H9 (cell line): ENCODE results near the gene OPTN. TPM values are rescaled to one million over a fixed set of nuclear protein-coding genes. Genes with fewer than 3 reads are reported as not detected.
A peak's percentile ranks its signal among the peaks of the same experiment; 100 is the strongest.

ENCODE experiments used
- DNase-seq: peaks from one replicate; pipeline ENCODE4 v3.0.0-alpha.2; 2017
- H2AFZ ChIP-seq: one replicate; pipeline ENCODE4 v1.6.1; 2013; ENCODE audit warnings: mild to moderate bottlenecking, low read length, control low read depth, moderate library complexity
- H2AK5ac ChIP-seq: 2 replicates; pipeline ENCODE4 v1.6.1; 2013; ENCODE audit warnings: low read length, control low read depth, mixed read lengths; ENCODE audit not compliant: insufficient read length
- H2BK120ac ChIP-seq: one replicate; pipeline ENCODE4 v1.6.1; 2013; ENCODE audit warnings: low read depth, mild to moderate bottlenecking, low read length, control low read depth, inconsistent platforms; ENCODE audit not compliant: poor library complexity, severe bottlenecking
- H2BK12ac ChIP-seq: 2 replicates; pipeline ENCODE4 v1.6.1; 2013; ENCODE audit warnings: low read length, control low read depth, mixed read lengths, low read depth; ENCODE audit not compliant: insufficient read length
- H2BK15ac ChIP-seq: 2 replicates; pipeline ENCODE4 v1.6.1; 2013; ENCODE audit warnings: low read depth, low read length, control low read depth
- H2BK20ac ChIP-seq: one replicate; pipeline ENCODE4 v1.6.1; 2013; ENCODE audit warnings: low read depth, mild to moderate bottlenecking, low read length, control low read depth, inconsistent platforms; ENCODE audit not compliant: poor library complexity, severe bottlenecking
- H2BK5ac ChIP-seq: 2 replicates; pipeline ENCODE4 v1.6.1; 2013; ENCODE audit warnings: low read length, control low read depth, mixed read lengths; ENCODE audit not compliant: insufficient read length
- H3K14ac ChIP-seq: 2 replicates; pipeline ENCODE4 v1.6.1; 2013; ENCODE audit warnings: low read length, control low read depth; ENCODE audit not compliant: insufficient read depth
- H3K18ac ChIP-seq: 2 replicates; pipeline ENCODE4 v1.6.1; 2013; ENCODE audit warnings: low read depth, mild to moderate bottlenecking, mixed read lengths, low read length, control low read depth; ENCODE audit not compliant: insufficient read length
- H3K23ac ChIP-seq: 2 replicates; pipeline ENCODE4 v1.6.1; 2013; ENCODE audit warnings: low read length, control low read depth, mixed read lengths, low read depth; ENCODE audit not compliant: insufficient read length
- H3K23me2 ChIP-seq: 2 replicates; pipeline ENCODE4 v1.6.1; 2013; ENCODE audit warnings: low read depth, mild to moderate bottlenecking, mixed read lengths, low read length, control low read depth; ENCODE audit not compliant: insufficient read length, poor library complexity, severe bottlenecking
- H3K27ac ChIP-seq: 2 replicates; pipeline ENCODE4 v1.5.1; 2013; ENCODE audit warnings: low read length, control low read depth, mixed read lengths, low read depth; ENCODE audit not compliant: insufficient read length
- H3K27me3 ChIP-seq: 2 replicates; pipeline ENCODE4 v1.6.1; 2013; ENCODE audit warnings: low read length, control low read depth, inconsistent platforms; ENCODE audit not compliant: insufficient read depth
- H3K4ac ChIP-seq: 2 replicates; pipeline ENCODE4 v1.6.1; 2013; ENCODE audit warnings: low read depth, mild to moderate bottlenecking, control low read depth, inconsistent platforms, low read length, moderate library complexity
- H3K4me1 ChIP-seq: 2 replicates; pipeline ENCODE4 v1.6.1; 2013; ENCODE audit warnings: low read length, control low read depth, inconsistent platforms; ENCODE audit not compliant: insufficient read depth
- H3K4me2 ChIP-seq: 2 replicates; pipeline ENCODE4 v1.6.1; 2013; ENCODE audit warnings: low read length, control low read depth, mixed read lengths; ENCODE audit not compliant: insufficient read length, insufficient read depth
- H3K56ac ChIP-seq: 2 replicates; pipeline ENCODE4 v1.6.1; 2013; ENCODE audit warnings: low read depth, mild to moderate bottlenecking, mixed read lengths, low read length, control low read depth; ENCODE audit not compliant: insufficient read length
- H3K79me1 ChIP-seq: 2 replicates; pipeline ENCODE4 v1.6.1; 2013; ENCODE audit warnings: low read depth, mild to moderate bottlenecking, moderate library complexity, low read length, control low read depth, inconsistent platforms; ENCODE audit not compliant: insufficient read depth, poor library complexity, severe bottlenecking
- H3K79me2 ChIP-seq: 2 replicates; pipeline ENCODE4 v1.6.1; 2013; ENCODE audit warnings: low read length, control low read depth, inconsistent platforms; ENCODE audit not compliant: insufficient read depth
- H3K9ac ChIP-seq: 2 replicates; pipeline ENCODE4 v1.6.1; 2013; ENCODE audit warnings: low read length, control low read depth, mixed read lengths; ENCODE audit not compliant: insufficient read length; ENCODE audit errors: extremely low read depth
- H3K9me3 ChIP-seq: one replicate; pipeline ENCODE4 v1.6.1; 2013; ENCODE audit warnings: low read depth, low read length, inconsistent platforms; ENCODE audit not compliant: control insufficient read depth
- H3T11ph ChIP-seq: one replicate; pipeline ENCODE4 v1.6.1; 2013; ENCODE audit warnings: mild to moderate bottlenecking, low read length, control low read depth, inconsistent platforms
- H4K20me1 ChIP-seq: one replicate; pipeline ENCODE4 v1.6.1; 2013; ENCODE audit not compliant: control insufficient read depth, insufficient read length, insufficient read depth
- H4K5ac ChIP-seq: 2 replicates; pipeline ENCODE4 v1.6.1; 2013; ENCODE audit warnings: low read depth, mild to moderate bottlenecking, mixed read lengths, low read length, control low read depth; ENCODE audit not compliant: insufficient read length
- H4K8ac ChIP-seq: replicated peaks from 2 replicates; pipeline ENCODE4 v1.6.1; 2013; ENCODE audit warnings: low read length, control low read depth, mixed read lengths, low read depth; ENCODE audit not compliant: insufficient read length
- H4K91ac ChIP-seq: 2 replicates; pipeline ENCODE4 v1.6.1; 2013; ENCODE audit warnings: low read depth, mild to moderate bottlenecking, moderate library complexity, mixed read lengths, low read length, control low read depth; ENCODE audit not compliant: insufficient read length
- H3K27ac Mint-ChIP-seq, 3 experiments: 2 replicates in 2 of 3; 3 replicates in 1 of 3; pipeline ENCODE4 v1.8.0; 2020 to 2021; ENCODE audit warnings: mixed read lengths in 3 of 3, mild to moderate bottlenecking in 1 of 3, moderate library complexity in 1 of 3
- H3K27me3 Mint-ChIP-seq: 2 replicates; pipeline ENCODE4 v1.8.0; 2021; ENCODE audit warnings: low read depth, mild to moderate bottlenecking, moderate library complexity, mixed read lengths
- H3K36me3 Mint-ChIP-seq, 3 experiments: 2 replicates in 2 of 3; 3 replicates in 1 of 3; pipeline ENCODE4 v1.8.0; 2020 to 2021; ENCODE audit warnings: low read depth in 3 of 3, mixed read lengths in 3 of 3; ENCODE audit not compliant: insufficient read depth in 1 of 3
- H3K4me1 Mint-ChIP-seq, 2 experiments: 2 replicates each; pipeline ENCODE4 v1.8.0; 2020; ENCODE audit warnings: mixed read lengths in 2 of 2
- H3K4me3 Mint-ChIP-seq, 2 experiments: 2 replicates in 1 of 2; 3 replicates in 1 of 2; pipeline ENCODE4 v1.8.0; 2020 to 2021; ENCODE audit warnings: mild to moderate bottlenecking in 2 of 2, mixed read lengths in 2 of 2, moderate library complexity in 1 of 2
- H3K9me3 Mint-ChIP-seq, 2 experiments: 2 replicates in 1 of 2; 3 replicates in 1 of 2; pipeline ENCODE4 v1.8.0; 2020; ENCODE audit warnings: mild to moderate bottlenecking in 2 of 2, mixed read lengths in 2 of 2, moderate library complexity in 1 of 2
- CTCF ChIP-seq: fragments of 200-600 bp; sonication (generic); conservative IDR thresholded peaks from 3 replicates; pipeline ENCODE4 v1.8.0; 2021; ENCODE audit warnings: antibody characterized with exemption, mild to moderate bottlenecking
- WGBS: extraction: QIAGEN DNeasy Blood & Tissue Kit; methylation state at CpG from one replicate; pipeline ENCODE4 v1.1.7; 2013; ENCODE audit warnings: missing lambda C conversion rate, low lambda C conversion rate, mixed read lengths; ENCODE audit not compliant: insufficient read length; ENCODE audit errors: extremely low coverage; 5-methylcytosine and 5-hydroxymethylcytosine counted together
- total RNA-seq: library from RNA; stranded (reverse); gene quantifications from 2 replicates; pipeline ENCODE4 v1.2.1, GENCODE V29; 2021

The OPTN gene
- total RNA-seq, 1 experiment from 2014 or later: 16.1 TPM

- no peak overlapping the region for H3K23ac ChIP-seq
- Mint-ChIP-seq H3K4me3 (no peak overlapping the region), H3K36me3 (peaks cover 18 to 27% (median 23%) of the 10 kb centered on the region in 3 experiments), H3K27ac (peak overlapping the region in 2 of 3 experiments; percentile 22 to 47; a peak in 1 of 7 replicates), H3K4me1 (peaks cover 0 to 7% of the 10 kb centered on the region in 2 experiments; a peak in 2 of 4 replicates), H3K9me3 (peaks cover 34 to 41% of the 10 kb centered on the region in 2 experiments), H3K27me3 (no peaks in the 10 kb centered on the region; the same call in 1 of the 2 replicates)
- no peak overlapping the region for H3K14ac ChIP-seq
- H3K4me2 ChIP-seq: no peak overlapping the region
- no CpG with 5 or more reads among the region's 1 CpG for WGBS
- no peaks in the 10 kb centered on the region for H4K20me1 ChIP-seq
- no peaks in the 10 kb centered on the region for H3K79me2 ChIP-seq
- no peak for TF ChIP-seq CTCF
- no peaks in the 10 kb centered on the region for H3K23me2 ChIP-seq
- H3K79me1 ChIP-seq: no peaks in the 10 kb centered on the region
- no peak overlapping the region for H2BK12ac ChIP-seq
- no peak overlapping the region for H4K5ac ChIP-seq
- H2BK15ac ChIP-seq: no peak overlapping the region
- no peak overlapping the region for H4K8ac ChIP-seq
- no peaks in the 10 kb centered on the region; the same call in 1 of the 2 replicates for H3K4me1 ChIP-seq
- no peak for DNase-seq
- H3K4ac ChIP-seq: no peak overlapping the region
- H2BK5ac ChIP-seq: no peak overlapping the region
- no peak overlapping the region for H2AK5ac ChIP-seq
- no peak overlapping the region for H3K18ac ChIP-seq
- no peak overlapping the region for H3K27ac ChIP-seq
- no peak overlapping the region for H2BK120ac ChIP-seq
- H3K56ac ChIP-seq: no peak overlapping the region
- H2BK20ac ChIP-seq: no peak overlapping the region
- peaks cover 18% of the 10 kb centered on the region for H3K9me3 ChIP-seq
- no peak overlapping the region for H3T11ph ChIP-seq
- H3K27me3 ChIP-seq: no peaks in the 10 kb centered on the region
- no peak overlapping the region for H3K9ac ChIP-seq
- H4K91ac ChIP-seq: no peak overlapping the region
- H2AFZ ChIP-seq: no peak overlapping the region
Measured at GRCh38 chr10:13086056-13086455, 13.9 kb upstream of the OPTN start.
